Stimulated activated CD4-positive, alpha-beta T cell treated with anti-CD3 and anti-CD28 coated beads, Interleukin-2, amount 100 ng/mL, for 48 hours (primary cell): ENCODE results near the gene COL20A1.

ENCODE experiments used
- DNase-seq, 2 donors: peaks; one replicate each; pipeline ENCODE4 v3.0.0-alpha.2; 2020

Gene COL20A1

GRCh38 chr20:63311186-63311832, 18.3 kb downstream of the COL20A1 start:
- no peak for DNase-seq

- DNase-seq, result no peak
Observed at GRCh38 chr20:63311833-63312243, 18.9 kb downstream of the COL20A1 start.

DNA sequence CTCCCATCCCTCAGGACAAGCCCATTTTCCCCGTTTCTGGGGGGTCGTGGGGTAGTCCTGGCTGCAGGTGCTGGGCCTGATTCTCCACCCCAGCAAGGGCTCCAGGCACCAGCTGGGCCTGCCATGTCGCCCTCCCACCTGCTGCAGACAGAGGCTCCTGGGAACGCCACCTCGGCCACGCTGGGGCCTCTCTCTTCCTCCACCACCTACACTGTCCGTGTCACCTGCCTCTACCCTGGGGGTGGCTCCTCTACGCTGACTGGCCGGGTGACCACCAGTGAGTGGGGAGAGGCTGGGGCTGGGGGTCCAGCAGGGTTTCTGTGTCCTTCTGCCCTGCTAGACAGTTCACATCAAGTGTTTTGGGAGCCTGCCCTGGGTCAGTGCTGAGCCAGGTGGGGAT, 19.3 kb downstream of the COL20A1 start:
- no peak for DNase-seq

GRCh38 chr20:63312690-63313348, 19.8 kb downstream of the COL20A1 start:
- no peak for DNase-seq

DNA sequence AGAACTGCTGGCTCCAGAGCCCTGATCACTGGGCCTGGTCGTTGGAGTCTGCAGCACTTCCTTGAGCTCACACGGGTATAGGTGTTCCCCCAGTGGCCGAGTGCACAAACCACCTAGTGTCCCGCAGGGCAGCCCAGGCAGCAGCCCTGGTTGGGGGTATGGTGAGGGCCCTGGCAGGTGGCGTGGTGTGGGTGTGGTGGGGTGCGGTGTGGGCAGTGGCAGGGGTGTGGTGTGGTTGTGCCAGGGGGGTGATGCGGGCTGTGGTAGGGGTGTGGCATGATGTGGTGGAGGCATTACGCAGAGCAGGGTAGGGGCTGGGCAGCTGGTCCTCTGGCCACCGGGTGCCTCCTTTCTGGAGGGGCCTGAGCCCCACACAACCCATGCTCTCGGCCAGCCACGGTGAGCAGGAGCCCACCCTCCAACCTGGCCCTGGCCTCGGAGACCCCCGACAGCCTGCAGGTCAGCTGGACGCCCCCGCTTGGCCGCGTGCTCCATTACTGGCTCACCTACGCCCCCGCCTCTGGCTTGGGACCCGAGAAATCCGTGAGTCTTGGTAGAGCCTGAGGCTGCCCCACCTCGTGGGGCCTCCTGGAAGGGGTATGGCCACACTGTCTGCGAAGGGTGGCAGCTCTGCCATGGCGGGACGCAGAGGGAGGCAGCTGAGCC, 20.5 kb downstream of the COL20A1 start:
- no peak for DNase-seq

GRCh38 chr20:63314015-63314471, 21.1 kb downstream of the COL20A1 start:
- no peak for DNase-seq

- DNase-seq, result no peak
Observed at GRCh38 chr20:63314566-63315239, 21.7 kb downstream of the COL20A1 start.

DNA sequence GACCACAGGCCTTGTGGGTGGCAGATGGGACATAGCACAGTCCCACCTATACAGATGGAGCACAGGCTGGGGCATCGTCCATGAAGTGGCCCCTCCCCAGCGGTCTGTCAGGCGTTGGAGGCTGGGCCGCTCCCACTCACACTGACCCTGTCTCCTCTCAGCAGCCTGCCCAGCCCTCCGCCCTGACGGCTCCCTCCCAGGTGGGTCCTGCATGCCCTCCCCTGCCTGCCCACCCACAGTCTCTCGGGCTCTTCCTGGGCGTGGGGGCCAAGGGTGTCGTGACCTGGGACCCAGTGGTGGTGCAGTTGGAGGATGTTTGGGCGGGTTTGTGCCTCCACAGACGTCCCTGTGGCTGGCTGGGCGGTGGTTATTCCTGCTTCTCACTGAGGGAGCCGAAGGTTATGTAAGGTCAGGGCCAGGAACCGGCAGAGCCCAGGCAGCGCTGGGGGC, 22.3 kb downstream of the COL20A1 start:
- DNase-seq, result no peak

DNA sequence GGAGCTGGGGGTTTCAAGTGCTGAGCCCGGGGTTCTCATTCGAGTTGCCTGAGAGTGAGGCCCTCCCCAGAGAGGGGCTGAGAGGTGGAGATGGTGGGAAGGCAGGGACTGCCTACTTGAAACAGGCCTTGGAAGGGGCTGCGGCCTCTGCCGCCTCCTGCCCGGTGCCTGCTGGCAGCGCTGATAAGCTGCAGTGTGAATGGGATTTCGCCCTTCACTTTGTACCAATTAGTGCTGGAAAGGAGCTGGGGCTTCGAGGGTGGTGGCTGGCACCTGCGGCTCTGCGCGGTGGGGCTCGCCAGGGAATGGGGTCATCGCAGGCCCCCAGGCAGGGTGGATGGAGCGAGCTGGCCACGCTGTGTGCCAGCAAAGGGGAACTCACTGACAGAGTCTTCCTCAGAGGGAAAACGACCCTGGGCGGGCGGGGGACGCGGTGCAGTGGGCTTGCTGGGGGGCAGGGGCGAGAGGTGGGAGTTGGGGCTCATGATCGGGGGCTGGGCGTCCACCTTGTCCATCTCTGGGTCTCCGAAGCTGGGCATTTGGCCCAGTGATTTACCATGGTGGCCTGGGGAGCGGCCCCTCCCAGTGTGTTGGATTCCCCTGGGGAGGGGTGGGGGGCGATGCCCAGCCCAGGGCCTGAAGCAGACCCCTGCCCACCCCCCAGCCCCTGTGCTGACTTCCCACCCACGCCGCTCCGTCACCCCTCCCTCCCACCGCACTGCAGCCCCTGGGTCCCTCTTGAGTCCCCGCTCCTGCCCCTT, 22.9 kb downstream of the COL20A1 start:
- DNase-seq, result no peak

- DNase-seq, result no peak
Observed at GRCh38 chr20:63316502-63316921, 23.5 kb downstream of the COL20A1 start.

GRCh38 chr20:63317061-63317460, 24.1 kb downstream of the COL20A1 start:
- DNase-seq, result no peak

DNA sequence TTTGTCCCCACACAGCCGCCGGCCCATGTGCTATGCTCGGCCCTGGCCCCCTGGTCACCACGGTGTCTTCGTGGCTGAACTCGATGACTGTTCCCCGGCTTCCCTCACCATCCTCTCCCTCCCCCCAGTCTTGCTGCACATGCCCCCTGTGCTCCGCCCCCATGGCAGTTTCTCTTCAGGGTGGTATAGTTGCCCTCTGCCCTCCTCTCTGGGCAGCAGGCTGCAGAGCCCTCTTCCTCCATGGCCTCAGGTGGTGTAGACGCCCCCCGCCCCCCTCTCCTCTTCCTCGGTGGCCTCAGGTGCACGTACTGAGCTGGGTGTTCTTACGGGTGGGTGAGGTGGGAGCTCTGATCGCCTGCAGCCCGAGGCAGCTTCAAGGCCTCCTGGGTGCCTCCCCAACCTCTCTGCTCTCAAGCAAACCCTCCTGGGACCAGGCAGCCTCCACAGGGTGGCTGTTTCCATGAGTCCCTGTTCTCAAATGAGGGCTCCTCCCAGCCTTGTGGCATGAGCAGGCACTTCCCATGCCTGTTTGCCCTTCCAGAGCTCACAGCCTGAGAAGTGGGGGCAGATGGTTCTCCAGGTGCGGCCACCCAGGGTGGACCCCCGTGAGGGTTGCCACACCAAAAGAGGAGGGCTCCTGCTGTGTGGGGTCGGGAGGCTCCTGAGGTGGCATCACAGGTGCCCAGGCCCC, 24.8 kb downstream of the COL20A1 start:
- no peak for DNase-seq

- no peak for DNase-seq
Observed at GRCh38 chr20:63318391-63319163, 25.6 kb downstream of the COL20A1 start.

GRCh38 chr20:63319164-63320040, 26.4 kb downstream of the COL20A1 start:
- no peak for DNase-seq

- no peak for DNase-seq
Observed at GRCh38 chr20:63320041-63320511, 27.1 kb downstream of the COL20A1 start.

DNA sequence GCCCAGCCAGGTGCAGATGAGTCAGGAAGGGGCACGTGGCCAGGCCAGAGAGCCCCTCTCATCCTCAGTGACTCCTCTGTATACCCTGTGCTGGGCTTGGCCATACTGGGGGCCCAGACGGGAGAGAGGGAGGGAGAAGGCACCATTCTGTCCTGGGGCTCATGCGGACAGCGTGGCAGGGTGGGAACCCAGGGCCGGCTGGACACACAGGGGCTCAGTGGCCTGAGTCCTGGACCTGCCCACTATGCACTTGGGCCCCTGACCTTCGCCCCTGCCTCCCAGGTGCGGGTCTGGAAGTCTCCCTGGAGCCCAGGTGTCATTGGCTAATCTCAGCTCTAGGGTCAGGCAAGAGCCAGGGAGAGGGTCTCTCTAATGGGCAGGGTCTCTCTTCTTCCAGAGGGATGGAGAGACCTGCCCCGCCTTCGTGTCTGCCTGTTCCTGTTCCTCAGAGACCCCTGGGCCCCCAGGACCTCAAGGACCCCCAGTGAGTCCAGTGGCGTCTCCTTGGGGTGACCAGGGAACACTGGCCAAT, 27.7 kb downstream of the COL20A1 start:
- DNase-seq, result no peak

DNA sequence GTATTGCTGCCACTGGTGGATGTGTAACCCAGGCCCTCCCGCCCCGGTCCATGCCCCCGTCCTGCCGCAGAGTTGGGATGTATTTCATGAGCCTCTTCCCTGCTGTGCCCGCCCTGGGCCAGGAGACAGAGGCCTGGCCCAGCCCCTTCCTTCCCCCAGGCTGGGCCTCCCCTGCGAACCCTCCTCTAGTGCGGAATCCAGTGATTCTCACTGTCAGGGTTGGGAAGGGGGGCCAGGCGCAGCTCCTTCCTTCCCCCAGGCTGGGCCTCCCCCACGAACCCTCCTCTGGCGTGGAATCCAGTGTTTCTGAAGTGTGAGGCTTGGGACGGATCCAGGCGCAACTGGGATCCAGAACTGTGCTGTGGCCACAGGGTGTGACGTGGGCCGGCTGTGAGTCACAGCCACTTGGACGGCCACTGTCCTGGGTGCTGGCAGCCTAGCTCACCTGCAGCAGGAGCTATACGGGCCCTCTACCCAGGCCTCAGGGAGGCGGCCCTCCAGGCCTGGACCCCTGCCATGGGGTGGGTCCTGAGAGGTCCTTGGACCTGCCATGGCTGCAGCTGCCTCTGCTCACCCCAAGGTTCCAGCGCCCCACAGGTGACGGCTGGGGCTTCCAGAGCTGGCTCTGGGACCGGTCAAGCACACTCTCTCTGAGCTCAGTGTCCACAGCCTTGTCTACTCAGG, 28.3 kb downstream of the COL20A1 start:
- no peak for DNase-seq

DNA sequence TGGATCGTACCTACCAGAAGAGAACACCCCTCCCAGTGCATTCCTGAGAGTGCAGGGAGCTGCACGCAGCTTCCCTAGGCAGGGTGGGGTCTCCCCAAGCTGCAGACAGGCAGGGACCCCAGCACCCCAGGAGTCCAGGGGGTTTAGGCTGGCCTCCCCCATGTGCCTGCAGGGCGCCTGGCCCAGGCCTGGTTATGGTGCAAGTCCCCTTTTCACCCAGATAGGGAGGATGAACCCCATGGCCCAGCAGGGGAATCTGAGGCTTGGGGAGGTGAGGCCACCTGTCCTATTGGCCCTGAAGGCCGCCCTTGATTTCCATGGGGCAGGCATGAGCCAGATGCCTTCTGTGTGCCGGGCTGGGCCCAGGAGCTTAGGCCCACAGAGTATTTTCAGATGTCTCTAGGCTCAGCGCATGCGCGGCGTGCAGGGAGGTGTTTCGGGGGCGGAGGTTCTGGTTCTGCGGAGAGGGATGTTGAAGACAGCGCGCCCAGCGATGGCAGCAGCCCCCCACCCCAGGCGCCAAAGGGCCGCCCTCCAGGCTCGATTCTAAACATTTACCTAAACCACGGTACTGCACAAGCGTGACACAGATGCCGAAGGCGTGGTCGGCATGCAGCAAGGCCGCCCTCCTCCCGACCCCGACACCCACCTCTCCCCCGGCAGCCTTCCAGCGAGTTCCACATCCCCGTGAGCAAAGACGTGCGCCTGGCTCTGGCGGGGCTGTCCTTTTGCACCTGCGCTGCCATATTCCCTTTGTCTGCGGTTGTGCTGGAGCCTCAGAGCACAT, 29.4 kb downstream of the COL20A1 start:
- DNase-seq, result no peak
